Nephron progenitor cell (in vitro differentiated cells): ENCODE data around the gene NLRC5.

Experiments used
- DNase-seq: peaks from one replicate; pipeline ENCODE4 v3.0.0; 2021
- H3K27ac Mint-ChIP-seq: 2 replicates; pipeline ENCODE4 v1.8.0; 2021; ENCODE audit warnings: mild to moderate bottlenecking, moderate library complexity, mixed read lengths
- H3K27me3 Mint-ChIP-seq: 2 replicates; pipeline ENCODE4 v1.8.0; 2021; ENCODE audit warnings: mild to moderate bottlenecking, low read depth, mixed read lengths; ENCODE audit not compliant: poor library complexity
- H3K36me3 Mint-ChIP-seq: 2 replicates; pipeline ENCODE4 v1.8.0; 2021; ENCODE audit warnings: low read depth, mixed read lengths
- H3K4me1 Mint-ChIP-seq: 2 replicates; pipeline ENCODE4 v1.8.0; 2021; ENCODE audit warnings: mixed read lengths
- H3K4me3 Mint-ChIP-seq: 2 replicates; pipeline ENCODE4 v1.8.0; 2021; ENCODE audit warnings: mild to moderate bottlenecking, moderate library complexity, mixed read lengths
- H3K9me3 Mint-ChIP-seq: 2 replicates; pipeline ENCODE4 v1.8.0; 2021; ENCODE audit warnings: mild to moderate bottlenecking, moderate library complexity, mixed read lengths
- CTCF ChIP-seq: fragments of 200-600 bp; sonication (generic); IDR thresholded peaks from 2 replicates; pipeline ENCODE4 v1.5.0; 2021; ENCODE audit warnings: antibody characterized with exemption

The NLRC5 gene

GRCh38 chr16:57054771-57055170, 65.4 kb downstream of the NLRC5 start:
- no peak overlapping the region for H3K4me3 Mint-ChIP-seq
- no peak for DNase-seq
- H3K36me3 Mint-ChIP-seq: no peaks in the 10 kb centered on the region
- peaks cover 37% of the 10 kb centered on the region for H3K27me3 Mint-ChIP-seq
- peaks cover 5% of the 10 kb centered on the region for H3K4me1 Mint-ChIP-seq
- H3K9me3 Mint-ChIP-seq: no peaks in the 10 kb centered on the region
- no peak overlapping the region for H3K27ac Mint-ChIP-seq
- no peak for TF ChIP-seq CTCF

GRCh38 chr16:57055671-57056070, 66.3 kb downstream of the NLRC5 start:
- Mint-ChIP-seq H3K4me3 (no peak overlapping the region), H3K27me3 (peaks cover 37% of the 10 kb centered on the region), H3K36me3 (no peaks in the 10 kb centered on the region), H3K9me3 (no peaks in the 10 kb centered on the region), H3K4me1 (no peaks in the 10 kb centered on the region), H3K27ac (no peak overlapping the region)
- TF ChIP-seq CTCF: no peak
- no peak for DNase-seq

GRCh38 chr16:57058291-57058861, 69.0 kb downstream of the NLRC5 start:
- TF ChIP-seq CTCF: no peak
- no peak overlapping the region for H3K27ac Mint-ChIP-seq
- no peaks in the 10 kb centered on the region for H3K9me3 Mint-ChIP-seq
- H3K4me3 Mint-ChIP-seq: no peak overlapping the region
- H3K4me1 Mint-ChIP-seq: peaks cover 6% of the 10 kb centered on the region
- H3K36me3 Mint-ChIP-seq: no peaks in the 10 kb centered on the region
- no peak for DNase-seq
- peaks cover 29% of the 10 kb centered on the region for H3K27me3 Mint-ChIP-seq

GRCh38 chr16:57060323-57061083, 71.1 kb downstream of the NLRC5 start:
- H3K36me3 Mint-ChIP-seq: no peaks in the 10 kb centered on the region
- DNase-seq: no peak
- no peak overlapping the region for H3K4me3 Mint-ChIP-seq
- peaks cover 6% of the 10 kb centered on the region for H3K4me1 Mint-ChIP-seq
- H3K27me3 Mint-ChIP-seq: peaks cover 20% of the 10 kb centered on the region
- H3K9me3 Mint-ChIP-seq: no peaks in the 10 kb centered on the region
- H3K27ac Mint-ChIP-seq: no peak overlapping the region
- no peak for TF ChIP-seq CTCF

GRCh38 chr16:57061084-57061905, 71.9 kb downstream of the NLRC5 start:
- DNase-seq: no peak
- TF ChIP-seq CTCF: no peak
- no peaks in the 10 kb centered on the region for H3K9me3 Mint-ChIP-seq
- no peak overlapping the region for H3K4me3 Mint-ChIP-seq
- peaks cover 6% of the 10 kb centered on the region for H3K4me1 Mint-ChIP-seq
- no peak overlapping the region for H3K27ac Mint-ChIP-seq
- peaks cover 14% of the 10 kb centered on the region for H3K27me3 Mint-ChIP-seq
- H3K36me3 Mint-ChIP-seq: no peaks in the 10 kb centered on the region
